GM19035 (cell line): ENCODE measurements around the gene ASB2.

Experiments used
- ATAC-seq: cut with Tn5 transposase; IDR thresholded peaks from one replicate; pipeline ENCODE4 v1.9.1; 2021; ENCODE audit not compliant: unreplicated experiment

The ASB2 gene

DNA sequence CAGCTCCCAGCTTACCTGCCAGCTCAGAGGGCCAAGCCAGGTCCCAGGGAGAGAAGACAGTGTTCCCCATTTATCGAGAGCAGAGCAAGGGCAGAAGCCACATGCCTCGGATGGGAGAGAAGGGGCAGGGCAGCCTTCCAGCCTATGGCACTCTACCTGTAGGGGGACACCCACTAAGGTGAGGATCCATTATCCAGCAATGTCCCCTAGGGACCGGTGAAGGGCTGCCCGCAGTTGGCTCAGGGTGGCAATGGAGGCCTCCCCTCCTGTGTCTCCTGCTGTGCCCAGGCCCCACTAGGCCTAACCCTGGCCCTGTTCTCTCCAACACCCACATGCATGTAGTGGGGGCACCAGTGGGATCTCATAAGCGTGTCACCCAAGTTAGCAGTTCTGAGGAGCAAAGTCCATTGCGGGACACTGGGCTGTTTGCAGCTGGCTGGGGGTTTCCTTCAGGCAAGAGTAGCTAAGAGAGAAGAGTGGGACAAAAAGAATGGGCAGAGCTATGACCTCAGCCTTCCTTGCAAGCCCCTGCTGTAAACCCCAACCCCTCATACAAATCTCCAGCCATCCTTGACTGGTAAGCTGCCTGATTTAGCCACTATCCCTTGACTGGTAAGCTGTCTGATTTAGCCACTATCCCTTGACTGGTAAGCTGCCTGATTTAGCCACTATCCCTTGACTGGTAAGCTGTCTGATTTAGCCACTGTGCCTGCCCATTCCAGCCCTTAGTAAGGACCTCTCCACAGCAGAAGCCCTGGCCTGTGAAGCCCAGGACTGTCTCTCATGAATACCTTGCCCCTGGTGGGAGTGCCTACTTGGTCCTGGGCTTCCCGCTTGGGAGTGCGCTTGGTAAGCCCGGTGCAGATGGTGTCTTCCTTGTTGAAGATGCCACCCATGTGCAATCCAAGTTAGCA is 5.2 kb upstream of the ASB2 start:
- ATAC-seq = no peak

- no peak for ATAC-seq
Observed at GRCh38 chr14:93980456-93981201, 4.3 kb upstream of the ASB2 start.

- ATAC-seq = no peak
Observed at GRCh38 chr14:93978735-93979134, 2.4 kb upstream of the ASB2 start.

- ATAC-seq = peak; percentile 38
Observed at GRCh38 chr14:93977790-93978581, 1.6 kb upstream of the ASB2 start.

DNA sequence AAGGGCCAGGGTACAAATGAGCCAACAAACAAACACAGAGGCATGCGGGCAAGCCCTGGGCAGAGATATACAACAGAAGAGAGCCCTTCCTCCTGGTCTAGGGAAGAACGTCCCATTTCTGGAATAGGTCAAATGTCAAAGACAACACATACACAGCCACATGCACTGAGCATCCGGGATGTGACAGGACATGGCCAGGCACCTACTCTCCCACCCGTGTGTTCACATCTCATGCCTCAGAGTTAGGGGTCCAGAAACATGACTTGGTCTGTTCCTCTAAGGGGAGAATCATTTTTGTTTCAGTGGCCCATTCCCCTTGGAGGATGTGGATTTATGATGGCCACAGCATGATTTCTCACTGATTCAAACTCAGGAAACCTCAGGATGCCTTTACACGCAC is 801 bp upstream of the ASB2 start:
- ATAC-seq = no peak

GRCh38 chr14:93975791-93976476 is 436 bp downstream of the ASB2 start:
- peak; percentile 65 for ATAC-seq

GRCh38 chr14:93974833-93975232 is 1.5 kb downstream of the ASB2 start:
- ATAC-seq = no peak

GRCh38 chr14:93974299-93974698 is 2.1 kb downstream of the ASB2 start:
- no peak for ATAC-seq

DNA sequence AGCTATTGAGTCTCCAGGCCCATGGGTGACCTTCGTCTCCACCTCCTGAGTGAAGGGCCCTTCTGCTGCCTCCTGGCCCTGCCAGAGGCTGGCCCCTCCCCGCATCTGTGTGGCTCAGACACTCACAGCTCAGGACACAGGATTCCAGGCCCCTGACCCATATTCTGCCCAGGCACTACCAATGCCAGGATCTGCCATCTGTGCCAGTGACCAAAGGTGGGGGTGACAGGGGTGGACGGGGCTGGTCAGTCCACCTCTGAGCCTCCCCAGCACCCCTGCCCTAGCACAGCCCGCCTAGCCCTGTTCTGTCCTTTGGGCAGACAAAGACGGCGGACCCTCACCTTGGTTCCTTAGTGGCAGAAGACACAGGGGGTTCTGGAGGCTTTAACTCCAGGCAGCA is 2.8 kb downstream of the ASB2 start:
- no peak for ATAC-seq

DNA sequence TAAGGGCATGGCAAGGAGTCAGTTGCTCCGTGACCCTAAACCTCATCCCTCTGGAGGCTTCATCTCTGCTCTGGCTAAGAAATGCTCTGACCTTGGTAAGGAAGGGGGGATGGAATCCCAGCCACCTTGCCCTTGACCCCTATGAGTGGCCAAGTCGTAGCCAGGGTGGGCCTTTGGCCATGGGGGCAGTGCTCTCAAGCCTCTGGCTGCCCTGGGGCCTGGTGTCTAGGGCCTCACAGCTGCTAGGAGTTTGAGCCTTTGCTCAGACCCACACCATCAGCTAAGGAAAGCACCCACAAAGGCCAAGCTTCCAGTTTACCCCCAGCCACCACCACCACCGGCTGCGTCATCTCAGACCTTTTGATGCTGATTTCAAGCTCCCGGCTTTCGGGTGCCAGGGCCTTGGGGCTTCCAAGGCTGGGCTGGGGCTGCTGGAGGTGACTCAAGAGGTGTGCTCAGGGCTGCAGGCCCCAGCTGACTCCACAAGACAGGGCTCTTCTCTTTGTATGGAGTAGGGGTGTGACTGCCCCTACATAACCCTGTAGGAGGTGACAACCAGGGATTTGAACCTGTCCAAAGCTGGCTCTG is 3.7 kb downstream of the ASB2 start:
- ATAC-seq = no peak

GRCh38 chr14:93971635-93972027 is 4.7 kb downstream of the ASB2 start:
- ATAC-seq = no peak

DNA sequence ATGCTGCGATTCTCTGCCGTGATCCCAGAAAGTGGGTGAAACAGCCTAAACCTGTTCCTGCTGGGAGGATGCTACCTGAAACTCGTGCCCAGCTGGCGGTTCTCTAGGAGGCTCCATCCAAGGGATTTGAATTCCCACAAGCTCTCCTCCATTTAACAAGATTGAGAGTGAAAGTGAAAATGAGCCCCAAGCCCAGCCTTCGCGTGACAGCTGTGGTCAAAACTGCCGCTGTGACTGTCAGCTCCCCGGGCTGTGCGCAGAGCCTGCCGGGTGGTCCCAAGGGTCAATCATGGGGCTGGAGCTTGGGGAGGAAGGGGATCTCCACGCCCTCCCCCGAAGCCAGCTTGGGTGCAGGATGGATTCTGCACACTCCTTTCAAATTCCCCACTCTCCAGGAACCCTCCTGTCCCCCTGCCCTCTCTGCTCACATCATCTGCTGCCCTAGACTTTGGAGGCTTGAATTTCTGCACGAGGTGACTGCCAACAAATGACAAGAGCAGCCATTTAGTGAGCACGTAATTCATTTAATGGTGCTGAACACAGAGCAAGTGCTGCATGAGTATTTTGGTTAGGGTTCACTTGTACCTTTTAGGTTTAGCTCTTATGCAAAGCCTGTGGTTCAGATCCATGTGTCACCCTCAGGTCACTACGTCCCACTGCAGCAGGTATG is 5.3 kb downstream of the ASB2 start:
- ATAC-seq = peak; percentile 40

DNA sequence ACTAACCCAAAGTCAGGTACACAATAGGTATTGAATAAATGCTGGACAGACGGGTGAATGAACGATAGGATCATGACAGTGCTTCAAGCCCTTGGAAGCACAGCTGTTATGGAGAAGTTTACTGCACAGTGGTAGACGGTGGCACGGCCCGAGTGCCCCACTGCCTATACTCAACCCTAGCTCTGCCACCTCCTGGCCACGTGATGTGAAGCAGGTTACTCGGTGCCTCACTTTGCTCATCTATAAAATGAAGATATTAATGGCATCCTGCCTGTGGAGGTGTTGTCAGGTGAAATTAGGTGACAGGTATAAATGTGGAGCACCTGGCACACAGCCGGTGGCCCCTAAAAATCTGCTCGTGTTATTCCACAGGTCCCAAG is 5.8 kb downstream of the ASB2 start:
- ATAC-seq = no peak

- no peak for ATAC-seq
Observed at GRCh38 chr14:93969082-93969828, 7.1 kb downstream of the ASB2 start.

GRCh38 chr14:93967637-93968250 is 8.6 kb downstream of the ASB2 start:
- ATAC-seq = peak; percentile 42

DNA sequence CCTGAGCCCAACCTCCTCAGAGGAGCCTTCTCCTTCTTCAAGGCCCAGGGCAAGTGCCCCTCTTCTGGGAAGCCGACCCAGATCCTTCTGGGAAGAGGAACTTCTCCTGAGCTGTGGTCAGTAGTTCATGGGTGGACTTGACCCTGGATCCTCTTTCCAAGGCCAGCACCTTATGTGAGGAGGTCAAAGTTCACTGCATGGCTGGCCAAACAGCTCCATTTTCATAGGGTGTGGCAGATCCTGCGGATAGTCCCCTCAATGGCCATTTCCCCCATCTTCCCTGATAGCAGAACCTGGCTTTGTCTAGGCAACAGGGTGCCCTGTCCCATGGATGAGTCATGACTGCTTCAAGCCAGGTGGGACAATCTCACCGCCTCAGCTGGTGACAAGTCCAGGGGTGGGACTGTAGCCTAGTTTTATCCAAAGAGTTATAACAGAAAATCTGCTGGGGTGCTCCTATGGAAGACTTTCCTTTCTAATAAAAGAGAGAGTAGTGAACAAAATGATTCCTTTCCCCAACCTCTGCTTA is 10.4 kb downstream of the ASB2 start:
- no peak for ATAC-seq

- no peak for ATAC-seq
Observed at GRCh38 chr14:93965287-93965821, 11.0 kb downstream of the ASB2 start.

DNA sequence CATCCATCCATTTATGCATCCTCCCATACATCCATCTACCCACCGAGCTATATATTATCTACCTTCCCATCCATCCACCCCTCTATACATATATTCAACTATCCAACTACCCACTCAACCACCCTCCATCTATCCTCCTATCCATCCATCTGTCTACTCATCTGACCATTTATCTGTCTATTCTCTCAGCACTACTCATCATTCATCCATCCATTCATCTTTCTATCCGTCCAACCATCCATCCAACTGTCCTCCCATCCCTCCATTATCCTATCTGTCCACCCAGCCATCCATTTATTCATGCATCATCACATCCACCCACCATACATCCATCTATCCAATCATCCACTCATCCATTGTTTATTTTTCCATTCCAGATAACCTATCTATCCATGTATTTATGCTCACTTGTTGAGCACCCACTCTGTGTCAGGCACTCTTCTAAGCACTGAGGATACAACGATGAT is 11.5 kb downstream of the ASB2 start:
- no peak for ATAC-seq
